DND-41 (cell line): ENCODE measurements around the gene MATK.

Source experiments
- ATAC-seq: fragments of 200-7000 bp; cut with Tn5 transposase; 3 replicates; pipeline ENCODE4 v1.9.1; 2021; ENCODE audit warnings: low read depth; ENCODE audit not compliant: insufficient read depth
- DNase-seq: peaks from one replicate; pipeline ENCODE4 v3.0.0-alpha.2; 2020
- H2AFZ ChIP-seq: 2 replicates; pipeline ENCODE4 v1.6.0; 2012; ENCODE audit warnings: low read depth, low read length
- H3K27ac ChIP-seq: 2 replicates; pipeline ENCODE4 v1.5.1; 2012; ENCODE audit warnings: low read length, inconsistent platforms
- H3K27me3 ChIP-seq: fragments of 200-600 bp; sonication (generic); 2 replicates; pipeline ENCODE4 v1.6.0; 2012; ENCODE audit warnings: low read length, mild to moderate bottlenecking, inconsistent platforms; ENCODE audit not compliant: insufficient read depth, poor library complexity
- H3K36me3 ChIP-seq: 2 replicates; pipeline ENCODE4 v1.5.1; 2012; ENCODE audit warnings: low read length, inconsistent platforms; ENCODE audit not compliant: insufficient read depth
- H3K4me1 ChIP-seq: 2 replicates; pipeline ENCODE4 v1.5.1; 2012; ENCODE audit warnings: mild to moderate bottlenecking, low read length; ENCODE audit not compliant: insufficient read depth
- H3K4me2 ChIP-seq: 2 replicates; pipeline ENCODE4 v1.6.0; 2012; ENCODE audit warnings: mild to moderate bottlenecking, moderate library complexity, low read length, inconsistent platforms; ENCODE audit not compliant: insufficient read depth
- H3K4me3 ChIP-seq, 2 experiments: fragments of 200-600 bp in 1 of 2; shearing (Covaris generic) in 1 of 2; 2 replicates each; pipeline ENCODE4 v1.5.1; 2012 to 2016; ENCODE audit warnings: inconsistent platforms in 2 of 2, low read length in 2 of 2, mild to moderate bottlenecking in 2 of 2, low read depth in 1 of 2, moderate library complexity in 1 of 2
- H3K79me2 ChIP-seq: 2 replicates; pipeline ENCODE4 v1.6.0; 2012; ENCODE audit warnings: low read length, inconsistent platforms; ENCODE audit not compliant: insufficient read depth
- H3K9ac ChIP-seq: 2 replicates; pipeline ENCODE4 v1.6.0; 2012; ENCODE audit warnings: low read depth, mild to moderate bottlenecking, inconsistent platforms, low read length, moderate library complexity
- H3K9me3 ChIP-seq: 2 replicates; pipeline ENCODE4 v1.5.1; 2012; ENCODE audit warnings: low read length, moderate library complexity, mild to moderate bottlenecking, inconsistent platforms; ENCODE audit not compliant: insufficient read depth, severe bottlenecking
- H4K20me1 ChIP-seq: 2 replicates; pipeline ENCODE4 v1.6.0; 2012; ENCODE audit warnings: low read length; ENCODE audit not compliant: insufficient read depth
- EZH2 ChIP-seq: IDR thresholded peaks from 3 replicates; pipeline ENCODE4 v1.6.1; 2012; ENCODE audit warnings: borderline replicate concordance, low read depth, mild to moderate bottlenecking, moderate library complexity, low read length, inconsistent platforms; ENCODE audit not compliant: severe bottlenecking
- TF ChIP-seq, protein P1 (sequence below): IDR thresholded peaks from 2 replicates; pipeline ENCODE4 v1.5.1; 2012; ENCODE audit warnings: borderline replicate concordance, low read length, moderate library complexity, mild to moderate bottlenecking; ENCODE audit not compliant: poor library complexity, severe bottlenecking; ENCODE audit errors: extremely low read depth

The MATK gene

DNA sequence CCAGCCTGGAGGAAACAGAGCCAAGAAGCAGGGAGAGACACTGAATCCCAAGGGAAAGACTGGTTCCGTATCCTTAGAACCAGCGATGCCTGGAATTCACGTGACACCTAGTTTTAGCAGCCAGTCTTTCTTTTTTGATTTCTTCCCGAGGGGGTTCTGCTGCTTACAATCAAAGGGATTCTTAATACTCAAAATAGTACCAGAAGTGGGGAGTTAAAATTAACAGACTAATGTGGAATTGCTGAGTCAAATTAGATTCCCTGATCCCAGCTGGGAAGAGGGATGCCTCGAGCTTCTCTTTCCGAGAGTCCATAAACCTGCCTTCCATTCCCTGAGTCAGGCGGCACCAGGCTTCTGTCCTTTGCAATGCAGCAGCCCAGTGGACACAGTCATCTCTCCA is 4.8 kb upstream of the MATK start:
- Histone ChIP-seq H3K9ac (no peak overlapping the region), H3K36me3 (no peaks in the 10 kb centered on the region), H3K27me3 (peaks cover 7% of the 10 kb centered on the region), H3K4me1 (no peaks in the 10 kb centered on the region), H3K27ac (no peak overlapping the region), H3K9me3 (no peaks in the 10 kb centered on the region), H3K4me3 (no peak overlapping the region), H3K4me2 (no peak overlapping the region), H4K20me1 (no peaks in the 10 kb centered on the region), H3K79me2 (no peaks in the 10 kb centered on the region), H2AFZ (no peak overlapping the region)
- ATAC-seq = no peak
- DNase-seq = no peak
- TF ChIP-seq, protein P1, sequence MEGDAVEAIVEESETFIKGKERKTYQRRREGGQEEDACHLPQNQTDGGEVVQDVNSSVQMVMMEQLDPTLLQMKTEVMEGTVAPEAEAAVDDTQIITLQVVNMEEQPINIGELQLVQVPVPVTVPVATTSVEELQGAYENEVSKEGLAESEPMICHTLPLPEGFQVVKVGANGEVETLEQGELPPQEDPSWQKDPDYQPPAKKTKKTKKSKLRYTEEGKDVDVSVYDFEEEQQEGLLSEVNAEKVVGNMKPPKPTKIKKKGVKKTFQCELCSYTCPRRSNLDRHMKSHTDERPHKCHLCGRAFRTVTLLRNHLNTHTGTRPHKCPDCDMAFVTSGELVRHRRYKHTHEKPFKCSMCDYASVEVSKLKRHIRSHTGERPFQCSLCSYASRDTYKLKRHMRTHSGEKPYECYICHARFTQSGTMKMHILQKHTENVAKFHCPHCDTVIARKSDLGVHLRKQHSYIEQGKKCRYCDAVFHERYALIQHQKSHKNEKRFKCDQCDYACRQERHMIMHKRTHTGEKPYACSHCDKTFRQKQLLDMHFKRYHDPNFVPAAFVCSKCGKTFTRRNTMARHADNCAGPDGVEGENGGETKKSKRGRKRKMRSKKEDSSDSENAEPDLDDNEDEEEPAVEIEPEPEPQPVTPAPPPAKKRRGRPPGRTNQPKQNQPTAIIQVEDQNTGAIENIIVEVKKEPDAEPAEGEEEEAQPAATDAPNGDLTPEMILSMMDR = no peak
- no peak for TF ChIP-seq EZH2

DNA sequence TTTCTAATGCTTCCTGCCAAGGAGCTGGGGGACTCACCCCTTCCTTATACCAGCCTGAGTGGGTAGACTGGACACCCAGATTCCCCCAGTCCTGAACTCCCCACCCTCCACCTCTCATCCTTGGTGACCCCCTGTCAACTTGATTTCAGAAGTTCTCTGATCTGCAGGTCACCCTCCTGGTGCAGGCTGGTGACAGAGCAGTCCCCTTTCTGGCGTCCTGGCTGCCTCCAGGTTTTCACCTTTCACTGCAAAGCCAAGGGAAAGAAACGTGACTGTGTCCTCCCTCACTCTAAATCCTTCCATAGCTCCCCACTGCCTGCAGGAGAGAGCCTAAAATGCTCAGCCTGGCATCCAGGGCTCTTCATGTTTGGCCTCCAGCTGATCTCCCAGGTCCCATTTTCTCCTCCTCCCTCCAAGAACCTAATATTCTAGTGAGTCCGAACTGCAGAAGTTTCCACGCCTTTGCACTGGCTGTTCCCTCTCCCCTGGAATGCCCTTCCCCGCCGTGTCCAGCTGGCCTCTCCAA is 4.1 kb upstream of the MATK start:
- H3K27me3 ChIP-seq = peaks cover 13% of the 10 kb centered on the region
- 0 out of 2 replicates have a peak, but pooled peaks cover 3% of the 10 kb centered on the region for H4K20me1 ChIP-seq
- H3K79me2 ChIP-seq = no peaks in the 10 kb centered on the region
- H3K27ac ChIP-seq = no peak overlapping the region
- DNase-seq = no peak
- no peak overlapping the region for H3K4me3 ChIP-seq
- H3K9me3 ChIP-seq = no peaks in the 10 kb centered on the region
- peaks cover 6% of the 10 kb centered on the region for H3K4me1 ChIP-seq
- H2AFZ ChIP-seq = no peak overlapping the region
- H3K36me3 ChIP-seq = no peaks in the 10 kb centered on the region
- TF ChIP-seq, protein P1 = no peak
- TF ChIP-seq EZH2 = no peak
- H3K4me2 ChIP-seq = no peak overlapping the region
- H3K9ac ChIP-seq = no peak overlapping the region
- no peak for ATAC-seq

DNA sequence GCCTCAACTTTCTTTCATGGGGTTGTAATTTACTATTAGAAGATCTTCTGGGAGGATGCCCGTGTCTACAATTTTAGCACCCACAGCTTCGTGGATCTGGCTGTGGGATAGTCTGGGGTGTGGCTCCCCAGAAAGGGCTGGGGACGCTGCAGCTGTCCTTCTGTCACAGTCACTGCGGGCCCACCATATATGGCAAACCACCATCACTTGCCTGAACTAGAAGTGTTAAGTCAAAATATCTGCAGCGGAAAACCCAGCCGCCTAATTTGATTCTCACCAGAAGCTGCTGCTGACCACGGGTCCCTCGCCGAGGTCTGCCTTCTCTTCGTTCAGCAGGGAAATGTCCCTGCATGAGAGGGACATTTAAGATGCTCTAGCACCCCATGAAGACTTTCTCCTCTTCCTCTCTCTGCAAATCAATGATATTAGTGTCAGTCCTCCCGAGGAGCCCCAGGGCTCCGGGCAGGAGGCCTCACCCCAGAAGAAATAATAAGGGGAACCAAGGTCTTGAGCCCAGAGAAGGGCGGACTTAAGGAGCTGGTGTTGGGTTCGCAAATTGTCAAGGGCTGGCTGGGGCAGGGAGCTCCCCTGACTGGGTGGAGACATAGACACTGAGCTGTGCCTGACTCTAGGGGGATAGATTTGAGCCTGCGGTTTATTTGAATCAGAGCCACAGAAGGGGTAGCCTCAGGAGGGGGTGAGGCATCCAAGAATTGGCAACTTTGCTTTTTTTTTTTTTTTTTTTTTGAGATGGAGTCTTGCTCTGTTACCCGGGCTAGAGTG is 3.0 kb upstream of the MATK start:
- no peaks in the 10 kb centered on the region for H3K79me2 ChIP-seq
- no peak overlapping the region for H2AFZ ChIP-seq
- no peaks in the 10 kb centered on the region for H3K9me3 ChIP-seq
- no peak overlapping the region for H3K4me2 ChIP-seq
- peaks cover 19% of the 10 kb centered on the region for H3K27me3 ChIP-seq
- ATAC-seq (no peak; the same call in 2 of the 3 replicates), DNase-seq (no peak)
- no peak overlapping the region for H3K9ac ChIP-seq
- 0 out of 2 replicates have a peak, but pooled peaks cover 5% of the 10 kb centered on the region for H4K20me1 ChIP-seq
- no peak overlapping the region for H3K27ac ChIP-seq
- TF ChIP-seq, protein P1 = no peak
- TF ChIP-seq EZH2 = no peak
- peaks cover 8% of the 10 kb centered on the region for H3K4me1 ChIP-seq
- no peak overlapping the region for H3K4me3 ChIP-seq
- no peaks in the 10 kb centered on the region for H3K36me3 ChIP-seq
